DND-41 (cell line): Measurements from ENCODE around the gene FNBP1.

Experiments used
- CTCF ChIP-seq: IDR thresholded peaks from 2 replicates; pipeline ENCODE4 v1.5.1; 2012; ENCODE audit warnings: borderline replicate concordance, low read length, moderate library complexity, mild to moderate bottlenecking; ENCODE audit not compliant: poor library complexity, severe bottlenecking; ENCODE audit errors: extremely low read depth
- EZH2 ChIP-seq: IDR thresholded peaks from 3 replicates; pipeline ENCODE4 v1.6.1; 2012; ENCODE audit warnings: borderline replicate concordance, low read depth, mild to moderate bottlenecking, moderate library complexity, low read length, inconsistent platforms; ENCODE audit not compliant: severe bottlenecking

DNA sequence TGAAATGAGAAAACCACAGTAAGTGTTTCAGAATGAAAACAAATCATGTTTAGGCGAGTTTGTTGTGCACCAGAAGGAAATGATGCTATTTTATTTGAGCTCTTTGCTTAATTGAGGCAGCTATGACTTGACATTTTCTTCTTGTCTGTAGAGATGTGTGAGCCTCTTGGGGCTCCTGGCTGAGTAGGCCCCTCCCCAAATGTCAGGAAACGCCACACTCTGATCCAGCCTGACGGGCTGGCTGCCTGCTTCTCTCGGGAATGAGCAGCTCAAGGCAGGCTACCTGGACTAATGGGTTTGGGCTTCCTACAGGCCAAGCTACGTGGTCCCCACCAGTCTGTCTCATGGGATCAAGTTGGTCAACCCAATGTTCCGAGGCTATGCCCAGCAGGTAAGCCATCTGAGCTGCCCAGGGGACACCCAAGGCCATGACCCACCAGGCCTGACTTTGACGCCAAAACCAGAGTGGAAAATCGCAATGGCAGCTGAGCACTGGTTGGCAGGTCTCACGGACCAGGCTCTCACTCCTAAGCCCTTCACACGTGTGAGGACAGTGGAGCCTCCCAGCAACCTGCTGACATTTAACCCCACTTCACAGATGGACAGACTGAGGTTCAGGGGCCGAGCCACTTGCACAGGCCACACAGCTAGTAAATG is 177.9 kb downstream of the FNBP1 start:
- TF ChIP-seq CTCF (no peak), EZH2 (no peak)
